Stomach smooth muscle (tissue), 2 donors: ENCODE results near the gene MARS1.
"Not testable (repeated sequence)": the region's sequence is repeated elsewhere in the genome, so short reads cannot be mapped to it uniquely, and the experiment has no call there.

Source experiments
- H3K27ac ChIP-seq: one replicate; pipeline ENCODE4 v1.7.0; 2013; ENCODE audit warnings: mild to moderate bottlenecking, low read length, inconsistent platforms
- H3K27me3 ChIP-seq, 2 donors: one replicate each; pipeline ENCODE4 v1.7.0; 2013; ENCODE audit warnings: low read length in 2 of 2; ENCODE audit not compliant: insufficient read depth in 2 of 2, control insufficient read depth in 1 of 2
- H3K36me3 ChIP-seq, 2 donors: one replicate each; pipeline ENCODE4 v1.7.0; 2013; ENCODE audit warnings: low read length in 2 of 2; ENCODE audit not compliant: control insufficient read depth in 2 of 2, insufficient read depth in 2 of 2
- H3K4me1 ChIP-seq: one replicate; pipeline ENCODE4 v1.7.0; 2013; ENCODE audit warnings: low read length; ENCODE audit not compliant: control insufficient read depth, insufficient read depth
- H3K4me3 ChIP-seq, 2 donors: one replicate each; pipeline ENCODE4 v1.7.0; 2013; ENCODE audit warnings: low read length in 2 of 2
- H3K9ac ChIP-seq, 2 donors: one replicate each; pipeline ENCODE4 v1.7.0; 2013; ENCODE audit warnings: low read length in 2 of 2, mild to moderate bottlenecking in 1 of 2
- H3K9me3 ChIP-seq, 2 donors: one replicate each; pipeline ENCODE4 v1.7.0; 2013; ENCODE audit warnings: low read length in 2 of 2; ENCODE audit not compliant: control insufficient read depth in 2 of 2
- donor health status: healthy.
- donor health status: Pancreatic carcinoma.

MARS1 gene

GRCh38 chr12:57511588-57512325 is 23.9 kb downstream of the MARS1 start:
- Histone ChIP-seq H3K4me1 (no peaks in the 10 kb centered on the region), H3K9me3 (no peaks in the 10 kb centered on the region), H3K36me3 (peaks cover 43 to 50% of the 10 kb centered on the region in 2 donors), H3K27ac (no peak overlapping the region), H3K9ac (no peak overlapping the region), H3K27me3 (no peaks in the 10 kb centered on the region), H3K4me3 (no peak overlapping the region)

DNA sequence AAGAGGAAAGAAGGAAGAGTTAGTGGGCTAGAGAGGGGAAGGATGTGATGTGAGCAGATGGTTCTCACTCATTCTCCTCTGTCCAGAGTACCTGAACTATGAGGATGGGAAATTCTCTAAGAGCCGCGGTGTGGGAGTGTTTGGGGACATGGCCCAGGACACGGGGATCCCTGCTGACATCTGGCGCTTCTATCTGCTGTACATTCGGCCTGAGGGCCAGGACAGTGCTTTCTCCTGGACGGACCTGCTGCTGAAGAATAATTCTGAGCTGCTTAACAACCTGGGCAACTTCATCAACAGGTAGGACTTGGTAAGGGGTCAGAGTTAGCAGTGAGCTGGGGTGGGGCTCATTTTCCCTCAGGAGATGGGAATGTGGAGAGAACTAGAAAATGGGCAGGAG is 24.8 kb downstream of the MARS1 start:
- peaks cover 48 to 56% of the 10 kb centered on the region in 2 donors for H3K36me3 ChIP-seq
- no peak overlapping the region for H3K9ac ChIP-seq
- peaks cover 8% of the 10 kb centered on the region for H3K4me1 ChIP-seq
- H3K27me3 ChIP-seq, result no peaks in the 10 kb centered on the region
- H3K27ac ChIP-seq, result no peak overlapping the region
- H3K9me3 ChIP-seq, result no peaks in the 10 kb centered on the region
- H3K4me3 ChIP-seq, result no peak overlapping the region

GRCh38 chr12:57513266-57513665 is 25.4 kb downstream of the MARS1 start:
- H3K4me3 ChIP-seq, result no peak overlapping the region
- H3K36me3 ChIP-seq, result peaks cover 48 to 56% of the 10 kb centered on the region in 2 donors
- H3K9ac ChIP-seq, result no peak overlapping the region
- peaks cover 14% of the 10 kb centered on the region for H3K4me1 ChIP-seq
- H3K27ac ChIP-seq, result no peak overlapping the region
- no peaks in the 10 kb centered on the region for H3K27me3 ChIP-seq
- no peaks in the 10 kb centered on the region for H3K9me3 ChIP-seq

DNA sequence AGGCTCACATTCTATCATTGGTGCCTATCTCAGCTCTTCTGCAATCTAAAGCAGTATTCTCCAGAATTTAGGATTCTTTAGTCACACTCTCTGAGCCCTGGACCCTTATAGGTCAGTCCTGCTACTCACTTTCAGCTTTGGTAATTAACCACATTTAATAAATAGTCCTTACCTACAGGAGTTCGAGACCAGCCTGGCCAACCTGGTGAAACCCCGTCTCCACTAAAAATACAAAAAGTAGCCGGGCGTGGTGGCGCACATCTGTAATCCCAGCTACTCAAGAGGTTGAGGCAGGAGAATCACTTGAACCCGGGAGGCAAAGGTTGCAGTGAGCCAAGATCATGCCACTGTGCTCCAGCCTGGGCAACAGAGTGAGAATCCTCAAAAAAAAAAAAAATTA is 25.8 kb downstream of the MARS1 start:
- not testable (repeated sequence) for H3K9me3 ChIP-seq, H3K4me3 ChIP-seq, H3K9ac ChIP-seq, H3K27ac ChIP-seq, H3K27me3 ChIP-seq
- Histone ChIP-seq H3K4me1 (peaks cover 18% of the 10 kb centered on the region), H3K36me3 (peaks cover 48 to 56% of the 10 kb centered on the region in 2 donors)

GRCh38 chr12:57514246-57514645 is 26.4 kb downstream of the MARS1 start:
- not testable (repeated sequence) for H3K4me3 ChIP-seq, H3K27me3 ChIP-seq, H3K9me3 ChIP-seq, H3K9ac ChIP-seq, H3K27ac ChIP-seq
- peaks cover 24% of the 10 kb centered on the region for H3K4me1 ChIP-seq
- peaks cover 48 to 56% of the 10 kb centered on the region in 2 donors for H3K36me3 ChIP-seq

- Histone ChIP-seq H3K9me3 (no peaks in the 10 kb centered on the region), H3K27ac (peak overlapping the region; percentile 46), H3K4me1 (peaks cover 30% of the 10 kb centered on the region), H3K4me3 (no peak overlapping the region), H3K36me3 (peaks cover 48 to 56% of the 10 kb centered on the region in 2 donors), H3K27me3 (no peaks in the 10 kb centered on the region), H3K9ac (no peak overlapping the region)
Measured at GRCh38 chr12:57514720-57515407, 27.0 kb downstream of the MARS1 start.

DNA sequence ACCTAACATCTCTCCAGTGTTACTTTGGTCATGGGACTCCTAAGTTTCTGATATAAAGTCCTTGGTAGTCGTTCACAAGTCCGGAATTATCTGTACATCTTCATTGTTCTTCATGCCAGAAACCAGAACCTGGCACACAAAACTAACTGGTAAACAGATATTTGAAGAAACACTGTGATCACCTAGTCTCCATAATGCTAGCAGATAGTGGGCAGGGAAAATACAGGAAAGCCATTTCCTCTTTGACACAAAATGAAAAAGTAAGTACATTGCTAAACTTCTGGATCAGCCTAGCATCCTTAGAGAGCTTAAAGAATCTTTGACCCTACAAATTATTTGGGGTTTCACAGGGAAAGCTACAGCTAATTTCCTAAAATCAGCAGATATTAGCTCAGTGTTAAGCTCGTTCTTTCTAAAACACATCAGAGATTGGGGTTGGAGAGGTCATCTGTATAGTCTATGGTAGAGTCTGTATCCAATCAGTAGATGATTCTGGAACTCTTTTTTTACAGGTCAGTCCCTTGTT is 27.6 kb downstream of the MARS1 start:
- no peak overlapping the region for H3K9ac ChIP-seq
- H3K4me3 ChIP-seq, result no peak overlapping the region
- peaks cover 48 to 54% of the 10 kb centered on the region in 2 donors for H3K36me3 ChIP-seq
- no peaks in the 10 kb centered on the region for H3K27me3 ChIP-seq
- peaks cover 34% of the 10 kb centered on the region for H3K4me1 ChIP-seq
- H3K9me3 ChIP-seq, result no peaks in the 10 kb centered on the region
- H3K27ac ChIP-seq, result peak overlapping the region; percentile 46

- H3K9ac ChIP-seq, result no peak overlapping the region
- peaks cover 37% of the 10 kb centered on the region for H3K4me1 ChIP-seq
- no peaks in the 10 kb centered on the region for H3K9me3 ChIP-seq
- H3K36me3 ChIP-seq, result peaks cover 48 to 54% of the 10 kb centered on the region in 2 donors
- H3K27me3 ChIP-seq, result no peaks in the 10 kb centered on the region
- H3K27ac ChIP-seq, result no peak overlapping the region
- H3K4me3 ChIP-seq, result no peak overlapping the region
Measured at GRCh38 chr12:57515934-57516541, 28.2 kb downstream of the MARS1 start.

GRCh38 chr12:57516617-57517153 is 28.8 kb downstream of the MARS1 start:
- H3K9ac ChIP-seq, result no peak overlapping the region
- H3K4me1 ChIP-seq, result peaks cover 43% of the 10 kb centered on the region
- no peaks in the 10 kb centered on the region for H3K9me3 ChIP-seq
- no peaks in the 10 kb centered on the region for H3K27me3 ChIP-seq
- H3K36me3 ChIP-seq, result peaks cover 45 to 50% of the 10 kb centered on the region in 2 donors
- peak overlapping the region; percentile 41 for H3K27ac ChIP-seq
- no peak overlapping the region for H3K4me3 ChIP-seq

DNA sequence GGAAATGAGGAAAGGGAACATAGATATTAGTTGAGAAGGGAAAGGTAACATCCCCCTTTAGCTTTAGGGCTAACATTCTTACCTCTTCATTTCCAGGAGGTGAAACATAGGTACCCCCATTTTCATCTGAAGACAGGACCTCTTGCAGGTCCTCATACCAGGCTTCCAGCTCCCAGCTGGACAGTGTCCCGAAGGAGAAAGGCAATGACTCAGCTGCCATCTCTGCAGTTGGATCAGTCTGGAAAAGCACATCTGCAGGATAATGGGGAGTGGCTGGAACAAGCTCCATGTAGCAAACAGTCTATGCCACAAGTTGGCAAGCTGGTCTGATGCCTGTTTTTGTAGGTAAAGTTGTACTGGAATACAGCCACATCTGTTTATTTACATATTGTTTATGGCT is 29.3 kb downstream of the MARS1 start:
- peaks cover 40 to 45% of the 10 kb centered on the region in 2 donors for H3K36me3 ChIP-seq
- no peaks in the 10 kb centered on the region for H3K9me3 ChIP-seq
- peak overlapping the region; percentile 41 for H3K27ac ChIP-seq
- no peak overlapping the region for H3K4me3 ChIP-seq
- H3K27me3 ChIP-seq, result no peaks in the 10 kb centered on the region
- H3K9ac ChIP-seq, result no peak overlapping the region
- peaks cover 48% of the 10 kb centered on the region for H3K4me1 ChIP-seq
